HTR-8/SVneo (cell line): ENCODE results near the gene ELMO1.

ENCODE experiments used
- DNase-seq: peaks from one replicate; pipeline ENCODE4 v3.0.0; 2011; ENCODE audit warnings: low spot score, mixed read lengths; ENCODE audit not compliant: insufficient read length
- FAIRE-seq: peaks from 2 replicates; lab custom pipeline; 2011; peaks lifted over from hg19 to GRCh38; lab: Jason Lieb, UNC

Gene ELMO1

DNA sequence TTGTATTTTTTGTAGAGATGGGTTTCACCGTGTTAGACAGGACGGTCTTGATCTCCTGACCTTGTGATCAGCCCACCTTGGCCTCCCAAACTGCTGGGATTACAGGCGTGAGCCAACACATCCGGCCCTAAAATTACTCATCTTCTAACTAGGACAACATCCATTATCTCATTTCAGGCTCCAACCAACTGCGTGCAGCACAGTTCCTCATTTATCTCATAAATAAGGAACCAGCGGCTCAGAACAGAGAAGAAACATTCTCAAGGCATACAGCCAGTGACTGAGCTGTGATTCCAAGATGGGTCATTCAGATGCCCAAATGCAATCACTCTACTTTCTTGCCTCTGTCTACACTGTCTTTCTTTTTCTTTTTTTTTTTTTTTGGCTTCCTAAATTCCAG, 356.1 kb downstream of the ELMO1 start:
- FAIRE-seq (no peak), DNase-seq (no peak)

GRCh38 chr7:37089972-37090371, 358.7 kb downstream of the ELMO1 start:
- no peak for FAIRE-seq

GRCh38 chr7:37085600-37085999, 363.1 kb downstream of the ELMO1 start:
- FAIRE-seq (no peak), DNase-seq (no peak)

More at GRCh38 chr7:37089972-37090371, 358.7 kb downstream of the ELMO1 start:
- no peak for DNase-seq

DNA sequence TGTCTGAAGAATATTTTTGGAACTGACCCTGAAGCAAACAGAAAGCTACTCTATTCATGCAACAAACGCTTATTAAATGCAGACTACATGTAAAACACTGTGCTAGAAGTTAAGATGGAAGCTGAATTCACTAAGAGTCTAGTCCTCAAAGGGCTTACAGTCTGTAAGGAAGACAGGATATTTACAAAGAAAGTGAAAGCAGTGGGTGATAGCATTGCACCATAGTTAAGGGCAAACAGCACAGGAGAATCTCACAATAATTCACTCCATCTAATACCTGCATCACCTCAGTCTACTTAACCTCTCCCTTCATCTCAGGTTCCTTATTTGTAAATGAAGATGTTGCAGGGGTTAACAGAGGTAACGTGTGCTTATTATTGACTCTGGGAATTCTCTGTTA, 364.4 kb downstream of the ELMO1 start:
- no peak for DNase-seq
- no peak for FAIRE-seq

DNA sequence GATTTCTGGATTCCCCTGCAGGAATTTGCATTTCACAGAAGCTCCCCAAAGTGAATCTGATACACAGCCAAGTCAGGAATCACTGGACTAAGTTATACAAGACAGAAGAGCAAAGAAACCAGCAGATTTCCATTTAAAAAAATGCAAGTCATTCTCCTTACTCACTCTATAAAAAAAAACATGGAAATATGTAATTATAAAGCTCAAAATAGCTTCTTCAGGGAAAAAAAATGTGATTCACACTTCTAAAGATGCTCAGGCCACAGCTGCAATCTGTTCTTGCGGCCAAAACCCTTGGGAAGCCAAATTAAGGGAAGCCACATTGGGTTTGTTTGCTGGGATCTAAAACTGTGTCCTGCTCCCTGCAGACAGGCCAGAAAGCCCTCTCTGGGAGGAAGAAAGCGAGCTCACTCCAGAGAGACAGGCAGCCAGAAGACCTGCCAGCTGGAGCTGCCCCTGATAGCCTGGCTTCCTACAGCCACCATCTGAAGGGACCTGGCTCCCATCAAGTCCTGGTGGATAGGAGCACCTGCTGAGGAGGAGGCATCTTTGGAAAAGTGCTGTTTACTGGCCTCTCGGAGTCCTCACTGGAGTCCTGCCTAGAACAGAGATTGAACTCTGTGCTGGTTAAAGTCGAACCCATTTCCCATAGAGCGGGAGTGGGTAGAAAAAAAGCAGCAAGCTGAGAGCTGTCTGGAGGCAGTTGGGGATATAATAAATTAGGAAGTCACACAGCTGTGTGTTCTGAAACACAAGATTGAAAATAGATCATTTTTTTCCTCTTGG, 365.2 kb downstream of the ELMO1 start:
- FAIRE-seq: no peak
- DNase-seq: no peak

DNA sequence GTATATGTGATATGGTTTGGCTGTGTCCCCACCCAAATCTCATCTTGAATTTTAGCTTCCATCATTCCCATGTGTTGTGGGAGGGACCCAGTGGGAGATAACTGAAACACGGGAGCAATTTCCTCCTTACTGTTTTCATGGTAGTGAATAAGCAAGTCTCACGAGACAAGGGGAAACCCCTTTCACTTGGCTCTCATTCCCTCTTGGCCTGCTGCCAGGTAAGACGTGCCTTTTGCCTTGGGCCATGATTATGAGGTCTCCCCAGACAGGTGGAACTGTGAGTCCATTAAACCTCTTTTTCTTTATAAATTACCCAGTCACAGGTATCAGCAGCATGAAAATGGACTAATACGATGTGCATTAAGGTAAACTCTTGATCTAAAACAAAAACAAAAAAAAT, 367.2 kb downstream of the ELMO1 start:
- FAIRE-seq (no peak), DNase-seq (no peak)

- FAIRE-seq (no peak), DNase-seq (no peak)
Measured at GRCh38 chr7:37079420-37079819, 369.2 kb downstream of the ELMO1 start.

- FAIRE-seq: no peak
- DNase-seq: no peak
Measured at GRCh38 chr7:37076668-37077067, 372.0 kb downstream of the ELMO1 start.

GRCh38 chr7:37074370-37074769, 374.3 kb downstream of the ELMO1 start:
- no peak for FAIRE-seq

GRCh38 chr7:37071124-37071523, 377.5 kb downstream of the ELMO1 start:
- DNase-seq (no peak), FAIRE-seq (no peak)

More at GRCh38 chr7:37074370-37074769, 374.3 kb downstream of the ELMO1 start:
- no peak for DNase-seq

DNA sequence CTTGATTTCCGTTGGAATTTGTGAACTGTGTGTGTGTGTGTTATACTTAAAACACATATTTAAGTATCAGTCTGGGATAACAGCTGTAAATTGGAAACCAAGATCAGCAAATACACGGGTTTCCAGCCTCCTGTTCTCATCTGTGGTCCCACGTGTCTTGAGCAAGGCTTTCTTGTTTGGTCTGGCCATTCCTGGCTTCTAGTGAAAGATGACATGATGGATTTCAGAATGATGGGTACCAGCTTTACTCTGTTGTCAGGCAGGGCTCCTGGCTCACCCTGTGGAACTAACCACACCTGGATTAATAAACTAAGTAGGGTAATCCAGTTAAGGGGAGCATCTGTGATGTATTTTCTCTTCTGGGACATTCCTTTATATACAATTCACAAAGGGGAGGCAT, 378.2 kb downstream of the ELMO1 start:
- FAIRE-seq (no peak), DNase-seq (no peak)

DNA sequence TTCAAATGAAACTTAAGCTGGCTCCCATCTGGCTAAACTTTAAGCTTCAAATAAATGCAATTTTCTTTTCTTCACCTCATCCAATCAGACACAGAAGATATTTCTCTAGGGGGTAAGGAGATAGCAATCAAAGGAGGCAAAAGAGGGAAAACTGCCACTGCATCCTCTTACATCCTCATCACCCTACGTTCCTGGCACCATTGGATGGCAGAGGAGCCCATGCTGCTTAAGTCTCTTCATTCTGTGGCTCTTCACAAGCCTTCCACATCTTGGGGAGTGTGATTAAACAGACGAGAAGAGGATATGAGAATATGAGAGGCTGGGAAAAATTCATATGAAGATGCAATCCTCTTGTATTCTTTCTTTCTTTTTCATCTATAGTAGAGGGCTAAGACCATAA, 378.6 kb downstream of the ELMO1 start:
- DNase-seq (no peak), FAIRE-seq (no peak)

DNA sequence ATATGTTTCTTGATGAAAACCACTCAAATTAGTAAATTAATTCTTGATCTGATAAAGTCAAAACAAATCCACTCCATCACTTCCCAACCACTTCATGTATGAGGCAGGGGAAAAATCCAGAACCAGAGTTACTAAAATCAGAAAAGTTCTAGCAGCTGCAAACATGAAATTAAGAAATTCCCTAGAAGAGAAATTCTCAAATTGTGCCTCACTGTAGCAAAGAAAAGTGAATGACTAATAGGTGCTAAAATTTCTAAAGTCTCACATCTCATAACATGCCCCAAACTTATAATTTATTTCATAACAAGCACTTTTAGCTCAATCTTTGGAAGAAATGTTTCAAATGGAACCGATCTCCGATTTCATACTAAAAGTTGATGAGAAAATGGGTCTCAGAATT, 379.3 kb downstream of the ELMO1 start:
- no peak for FAIRE-seq
- no peak for DNase-seq

DNA sequence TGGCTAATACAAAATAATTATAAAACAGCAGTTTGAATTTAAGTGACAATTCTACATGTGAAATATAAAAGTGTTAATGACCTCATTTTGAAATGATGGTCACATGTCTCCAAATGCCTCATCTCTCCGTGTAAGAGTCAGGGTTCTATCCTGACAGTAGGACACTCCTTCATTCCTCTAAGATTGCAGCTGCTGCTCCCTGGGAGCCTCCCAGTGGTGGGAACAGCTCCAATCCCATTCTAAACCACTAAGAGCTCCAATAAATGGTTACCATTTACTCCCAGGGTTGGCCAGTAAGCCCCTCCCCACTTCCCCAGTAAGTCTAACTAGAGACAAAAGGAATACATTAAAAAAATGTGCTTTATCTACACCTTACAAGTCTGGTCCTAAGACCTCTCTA, 379.8 kb downstream of the ELMO1 start:
- FAIRE-seq: no peak

GRCh38 chr7:37068038-37068437, 380.6 kb downstream of the ELMO1 start:
- no peak for DNase-seq
- no peak for FAIRE-seq

More for the DNA sequence above, 379.8 kb downstream of the ELMO1 start:
- DNase-seq: no peak

GRCh38 chr7:37065779-37066271, 382.8 kb downstream of the ELMO1 start:
- DNase-seq (no peak), FAIRE-seq (no peak)

DNA sequence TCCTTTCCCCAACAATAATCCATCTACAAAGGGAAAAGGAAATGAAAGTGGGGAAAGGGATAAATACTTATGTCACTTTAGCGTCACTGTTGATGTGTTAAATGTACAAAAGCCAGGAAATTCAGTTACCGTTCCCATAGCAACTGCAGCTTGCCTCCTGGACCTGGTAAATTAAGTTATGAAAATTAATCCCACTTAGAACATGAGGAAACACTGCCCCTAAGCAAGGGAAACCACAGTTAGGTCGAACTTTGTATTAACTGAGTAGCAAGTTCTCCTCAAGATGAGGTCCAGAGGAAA, 386.2 kb downstream of the ELMO1 start:
- DNase-seq (no peak), FAIRE-seq (no peak)

DNA sequence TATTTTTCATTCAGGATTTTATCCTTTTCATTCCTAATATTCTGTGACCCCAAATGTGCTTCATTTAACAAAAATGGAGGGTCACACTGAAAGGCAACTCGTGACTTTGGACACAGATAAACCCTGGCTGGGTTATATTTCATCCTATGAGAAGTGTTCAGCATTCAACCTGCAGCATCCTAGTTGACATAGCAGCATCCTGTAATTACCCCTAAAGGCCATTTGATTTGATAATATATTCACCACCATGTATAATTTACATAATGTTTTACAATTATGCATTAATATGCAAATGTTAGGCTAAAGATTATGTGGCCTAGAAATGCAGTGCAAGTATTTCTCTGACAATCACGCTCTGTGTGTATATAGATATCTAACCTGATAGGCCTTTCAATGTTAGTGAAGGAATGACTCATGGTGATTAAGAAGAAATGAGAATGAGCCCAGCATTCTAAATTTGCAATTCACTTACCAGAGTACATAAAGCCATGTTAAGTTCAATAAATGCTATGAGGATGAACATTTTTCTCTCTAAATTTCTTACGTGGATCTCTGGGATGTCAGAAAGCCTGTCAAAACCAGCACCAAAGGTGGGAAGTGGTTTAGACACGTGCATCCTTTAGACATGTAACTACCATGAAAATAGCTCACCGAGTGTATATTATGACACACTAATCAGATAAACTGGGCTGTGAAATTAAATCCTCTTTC, 386.7 kb downstream of the ELMO1 start:
- no peak for DNase-seq
- no peak for FAIRE-seq

- no peak for DNase-seq
- FAIRE-seq: no peak
Measured at GRCh38 chr7:37056234-37056912, 392.3 kb downstream of the ELMO1 start.

- DNase-seq: no peak
- FAIRE-seq: no peak
Measured at GRCh38 chr7:37054624-37055241, 393.9 kb downstream of the ELMO1 start.

DNA sequence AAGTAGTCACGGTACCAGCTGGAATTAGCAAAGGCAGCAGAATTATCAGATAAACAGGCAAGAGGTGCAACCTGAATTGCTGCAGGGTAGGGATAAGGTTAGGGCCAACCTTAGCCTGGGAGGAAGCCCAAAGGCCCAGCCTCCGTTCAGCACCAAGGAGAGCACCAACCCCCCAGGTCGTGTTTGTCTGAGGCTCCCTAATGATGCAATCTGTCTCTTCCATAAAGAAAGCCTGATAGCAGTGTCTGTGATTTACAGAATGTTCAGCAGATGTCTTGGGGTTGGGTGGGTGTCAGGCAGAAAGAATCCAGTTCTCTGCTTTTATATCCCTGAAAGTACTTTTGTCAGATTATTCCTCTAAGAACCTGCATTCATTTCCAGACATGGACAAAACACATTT, 396.0 kb downstream of the ELMO1 start:
- no peak for FAIRE-seq
- peak; percentile 20 for DNase-seq
